HG02588 (cell line): ENCODE data around the gene PNLIPRP3.

Source experiments
- ATAC-seq: cut with Tn5 transposase; IDR thresholded peaks from one replicate; pipeline ENCODE4 v1.9.1; 2021; ENCODE audit warnings: mild to moderate bottlenecking, moderate library complexity; ENCODE audit not compliant: unreplicated experiment

The PNLIPRP3 gene

DNA sequence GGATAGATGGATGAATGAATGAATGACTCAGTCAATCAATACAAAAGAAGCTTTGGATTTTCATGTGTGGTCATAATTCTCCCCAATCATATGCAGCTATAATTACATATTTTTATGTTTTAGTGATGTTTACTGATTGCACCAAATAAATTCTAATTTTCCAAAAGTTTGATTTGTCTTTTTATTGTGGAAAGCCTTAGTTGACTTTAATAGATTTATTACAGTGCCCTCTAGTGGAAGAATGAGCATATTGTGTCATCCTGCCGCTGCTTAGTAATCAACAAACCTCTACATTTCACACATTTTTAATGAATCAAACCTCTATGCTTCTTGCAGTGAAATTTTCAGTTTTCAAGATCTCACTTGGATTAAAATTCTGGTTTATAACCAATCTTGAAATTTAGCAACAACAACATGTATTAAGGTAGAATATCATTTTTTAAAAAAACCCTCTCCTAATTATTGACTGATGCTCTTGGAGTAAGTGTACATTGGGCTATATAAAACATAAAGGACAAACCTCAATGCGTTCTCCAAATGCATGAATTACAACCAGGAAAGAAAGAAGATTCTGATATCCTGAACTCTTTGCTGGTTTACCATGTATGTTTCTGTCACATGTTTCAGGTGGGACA lies 62.5 kb downstream of the PNLIPRP3 start:
- ATAC-seq: no peak

DNA sequence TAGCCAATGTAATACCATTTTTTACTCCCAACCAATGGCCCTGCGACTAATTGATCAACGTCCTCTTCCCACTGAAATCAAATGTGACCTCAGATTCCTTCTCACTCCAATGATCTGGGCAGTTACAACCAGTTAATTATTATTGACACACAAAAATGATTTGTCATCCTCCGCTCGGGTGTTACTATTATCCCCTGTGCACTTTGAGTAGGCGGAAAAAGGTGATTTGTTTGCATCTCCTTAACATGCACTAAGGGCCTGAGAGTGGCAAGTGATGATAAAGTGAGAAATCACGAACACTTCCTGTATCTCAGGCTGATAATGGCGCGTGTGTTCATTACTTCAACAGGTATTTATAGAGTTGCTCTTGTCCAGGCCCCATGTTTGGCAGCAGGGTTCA lies 77.1 kb downstream of the PNLIPRP3 start:
- no peak for ATAC-seq

DNA sequence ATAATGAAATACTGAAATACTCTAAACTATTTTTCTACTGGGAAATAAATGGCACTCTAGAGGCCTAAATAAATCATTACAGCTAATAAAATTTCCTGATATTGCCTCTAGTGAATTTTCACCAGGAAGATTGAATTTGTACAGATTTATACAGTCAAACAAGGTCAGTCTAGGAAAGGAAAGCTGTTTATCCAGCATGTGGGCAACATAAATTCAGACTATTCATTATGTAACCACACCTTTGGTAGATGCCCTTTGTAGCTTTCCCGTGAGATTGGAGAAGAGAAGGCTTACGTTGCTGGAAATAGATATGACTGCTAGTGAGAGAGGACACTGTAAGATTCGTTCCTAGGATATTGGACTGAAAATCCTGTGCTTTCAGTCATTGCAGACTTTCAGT lies 82.9 kb downstream of the PNLIPRP3 start:
- ATAC-seq: no peak

DNA sequence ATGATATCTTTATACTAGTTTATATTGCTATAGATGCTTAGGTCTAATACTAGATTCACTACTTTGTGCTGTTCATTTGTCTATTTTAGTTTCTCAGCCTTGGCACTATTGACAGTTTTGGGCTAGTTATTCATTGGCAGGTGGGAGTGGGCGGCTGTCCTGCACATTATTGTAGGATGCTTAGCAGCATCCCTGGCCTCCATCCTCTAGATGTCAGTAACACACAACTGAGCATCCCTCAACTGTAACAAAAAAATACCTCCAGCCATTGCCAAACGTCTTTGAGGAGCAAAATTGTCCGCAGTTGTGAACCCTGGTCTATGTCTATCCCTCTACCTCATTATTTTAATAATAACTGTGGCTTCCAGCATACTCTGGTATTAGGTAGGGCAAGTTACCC lies 83.7 kb downstream of the PNLIPRP3 start:
- ATAC-seq: no peak

DNA sequence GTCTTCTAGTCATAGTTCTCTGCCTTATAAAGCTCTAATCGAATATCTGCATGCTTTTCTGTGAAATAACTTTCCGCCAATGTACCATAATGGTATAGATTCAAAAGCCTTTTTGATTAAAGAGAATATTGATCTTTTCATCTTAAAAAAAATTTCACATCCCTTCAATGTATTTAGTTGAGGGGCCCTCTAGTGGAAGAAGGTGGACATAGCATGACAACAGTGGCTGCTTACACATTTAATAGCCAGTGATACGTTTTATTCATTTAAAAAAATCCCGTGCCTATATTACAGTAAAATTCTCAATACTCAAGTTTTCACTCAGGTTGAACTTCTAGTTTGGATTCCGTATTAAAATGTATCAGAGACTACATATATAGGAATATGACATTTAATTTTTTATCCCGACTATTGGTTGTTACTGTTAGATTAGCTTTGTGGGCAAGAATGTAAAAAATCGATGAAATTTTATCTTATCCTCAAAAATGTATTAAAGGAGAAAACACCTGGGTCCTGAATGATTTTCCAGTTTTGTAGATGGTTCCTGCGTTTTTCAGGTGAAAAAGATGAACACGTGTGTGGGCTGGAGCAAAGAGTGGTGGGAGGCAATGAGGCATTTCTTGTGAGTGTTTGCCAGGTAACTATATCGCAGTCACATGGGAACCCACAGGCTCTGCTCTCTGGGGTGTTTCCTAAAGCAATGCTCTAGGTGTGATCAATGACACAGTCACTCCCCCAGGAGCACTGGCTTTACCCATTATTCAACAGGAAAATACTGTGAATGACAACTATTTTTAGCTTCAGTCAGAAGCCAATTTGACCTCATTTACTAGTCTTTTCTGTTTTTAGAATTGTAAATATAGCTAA lies 94.0 kb downstream of the PNLIPRP3 start:
- no peak for ATAC-seq

DNA sequence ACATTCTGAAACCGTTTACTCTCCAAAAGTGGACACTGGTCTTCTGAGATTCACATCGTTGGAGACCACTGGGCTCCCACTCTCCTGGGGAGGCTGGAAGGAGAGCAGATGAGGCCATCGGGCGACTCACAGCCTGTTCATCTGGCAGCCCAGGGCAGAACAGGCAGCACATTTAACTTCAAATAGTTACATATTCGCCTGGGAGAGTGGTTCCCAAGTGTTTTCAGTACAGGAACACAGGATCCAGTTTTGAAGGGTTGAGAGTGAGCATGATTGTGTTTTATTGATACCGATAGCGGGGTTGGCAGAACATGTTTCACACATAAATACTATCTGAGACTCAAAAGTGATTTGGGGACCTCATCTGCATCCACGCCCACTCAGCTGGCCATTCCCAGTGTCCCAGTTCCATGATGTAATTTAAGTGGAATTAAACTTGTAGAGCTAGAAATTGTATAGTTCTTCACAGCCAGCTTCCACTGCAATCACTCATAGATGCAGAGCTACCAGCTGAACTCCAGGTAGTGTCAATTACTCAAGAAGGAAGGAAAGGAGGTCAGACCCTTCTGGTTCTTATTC lies 95.2 kb downstream of the PNLIPRP3 start:
- no peak for ATAC-seq

DNA sequence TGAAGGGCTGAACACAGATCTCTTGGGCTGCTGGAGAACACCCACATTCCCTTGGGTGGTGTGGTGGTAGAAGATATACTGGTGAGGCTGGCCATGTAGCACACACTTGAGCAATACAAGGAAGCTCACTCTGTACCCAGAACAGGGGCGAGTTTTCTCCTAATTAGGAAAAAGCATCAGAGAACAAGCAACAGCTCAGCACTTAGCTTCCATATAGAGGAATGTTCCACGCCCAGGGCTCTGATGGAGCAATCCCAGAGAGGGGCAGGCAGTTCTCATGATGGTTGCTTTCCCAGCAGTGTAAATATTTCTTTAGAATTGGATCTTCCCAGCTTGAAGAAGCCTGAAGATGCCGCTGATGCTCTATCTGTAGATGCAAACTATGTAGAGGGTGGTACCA lies 97.1 kb downstream of the PNLIPRP3 start:
- ATAC-seq: no peak

DNA sequence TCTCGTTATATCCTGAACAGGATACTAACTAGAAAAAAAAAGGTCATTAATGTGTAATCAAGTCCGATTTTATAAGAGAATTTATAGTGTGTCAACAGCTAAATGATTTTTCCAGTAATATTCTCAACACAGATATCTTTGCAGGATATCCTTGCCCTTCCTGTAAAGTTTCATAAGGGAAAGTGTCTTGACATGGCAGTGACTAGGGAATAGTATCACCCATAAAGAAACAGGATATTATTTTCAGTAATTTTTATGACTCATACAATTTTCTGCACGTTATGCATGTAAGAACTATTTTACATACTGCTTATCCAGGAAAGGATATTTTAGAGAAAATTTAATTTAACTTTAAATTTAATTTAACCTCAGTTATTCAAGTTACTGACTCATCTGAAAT lies 98.6 kb downstream of the PNLIPRP3 start:
- no peak for ATAC-seq
